Activated CD8-positive, alpha-beta T cell treated with anti-CD3 and anti-CD28 coated beads for 36 hours (primary cell): Measurements from ENCODE around the gene HSBP1L1. TPM values are rescaled to one million over a fixed set of nuclear protein-coding genes. Genes with fewer than 3 reads are reported as not detected.

Experiments
- ATAC-seq: fragments of 200-7000 bp; cut with Tn5 transposase; one replicate; pipeline ENCODE4 v1.10.0; 2021; ENCODE audit warnings: mild to moderate bottlenecking, moderate library complexity
- CTCF ChIA-PET: fragments of 350-600 bp; sonication (Branson Sonifier 250); formaldehyde crosslinking; loops from one replicate; lab custom pipeline; 2021; ENCODE audit warnings: antibody characterized with exemption; lab: Charles Lee
- POLR2A ChIA-PET: fragments of 350-600 bp; sonication (Branson Sonifier 250); formaldehyde crosslinking; loops from one replicate; lab custom pipeline; 2021; ENCODE audit warnings: antibody characterized with exemption; lab: Charles Lee
- DNase-seq: peaks from one replicate; pipeline ENCODE4 v3.0.0-alpha.2; 2020
- H3K27ac Mint-ChIP-seq: one replicate; pipeline ENCODE4 v1.8.0; 2021; ENCODE audit warnings: mild to moderate bottlenecking, mixed read lengths
- H3K27me3 Mint-ChIP-seq: one replicate; pipeline ENCODE4 v1.8.0; 2021; ENCODE audit warnings: mixed read lengths
- H3K36me3 Mint-ChIP-seq: one replicate; pipeline ENCODE4 v1.8.0; 2021; ENCODE audit warnings: low read depth, mixed read lengths
- H3K4me1 Mint-ChIP-seq: one replicate; pipeline ENCODE4 v1.8.0; 2021; ENCODE audit warnings: low read depth, mixed read lengths
- H3K4me3 Mint-ChIP-seq: one replicate; pipeline ENCODE4 v1.8.0; 2021; ENCODE audit warnings: mild to moderate bottlenecking, moderate library complexity, mixed read lengths
- H3K9me3 Mint-ChIP-seq: one replicate; pipeline ENCODE4 v1.8.0; 2021; ENCODE audit warnings: mixed read lengths
- CTCF ChIP-seq: fragments of 200-600 bp; IDR thresholded peaks from one replicate; pipeline ENCODE4 v1.8.0; 2022; ENCODE audit warnings: antibody characterized with exemption, mild to moderate bottlenecking
- intact Hi-C: fragments of 100-400 bp; cut with micrococcal nuclease; formaldehyde crosslinking; loops from one replicate; pipeline ENCODE4 v1.10.0; 2022
- total RNA-seq, 2 experiments: library from RNA; stranded (reverse); gene quantifications; one replicate each; pipeline ENCODE4 v1.2.3, GENCODE V29; 2021

The HSBP1L1 gene
- total RNA-seq, 2 experiments from 2014 or later: 5.1 TPM

GRCh38 chr18:79935098-79935480, 29.4 kb upstream of the HSBP1L1 start:
- POLR2A ChIA-PET: no interaction called here
- intact Hi-C loops: no loop called here
- TF ChIP-seq CTCF: no peak
- H3K27ac Mint-ChIP-seq: no peak overlapping the region
- DNase-seq: no peak
- no peak for ATAC-seq
- H3K4me1 Mint-ChIP-seq: no peaks in the 10 kb centered on the region
- H3K4me3 Mint-ChIP-seq: no peak overlapping the region
- peaks cover 89% of the 10 kb centered on the region for H3K36me3 Mint-ChIP-seq
- CTCF ChIA-PET: interaction anchor here (0.6 kb wide), 1 partner anchor 43 kb away, joined by 3 read pairs; no protein-coding TSS in a partner anchor
- H3K27me3 Mint-ChIP-seq: no peaks in the 10 kb centered on the region
- peaks cover 41% of the 10 kb centered on the region for H3K9me3 Mint-ChIP-seq

DNA sequence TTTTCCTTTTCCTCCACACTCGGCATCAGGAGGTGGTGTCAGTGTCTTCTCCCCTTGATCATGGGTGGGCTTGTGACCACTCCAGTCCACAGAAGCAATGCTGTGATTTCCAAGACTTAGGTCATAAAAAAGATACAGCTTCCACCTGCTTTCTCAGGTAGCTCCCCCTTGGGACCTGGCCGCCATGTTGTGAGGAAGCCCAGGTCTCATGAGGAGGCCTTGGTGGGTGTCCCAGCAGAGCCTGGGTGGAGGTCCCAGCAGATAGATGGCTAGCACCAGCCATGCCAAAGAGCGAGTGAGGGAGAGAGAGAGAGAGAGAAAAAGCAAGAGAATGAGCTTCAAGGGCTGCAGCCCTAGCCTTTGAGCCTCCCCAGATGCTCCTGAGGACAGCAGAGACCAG, 28.9 kb upstream of the HSBP1L1 start:
- CTCF ChIA-PET: interaction anchor here (0.6 kb wide), 1 partner anchor 43 kb away, joined by 3 read pairs; no protein-coding TSS in a partner anchor
- intact Hi-C loops: no loop called here
- peaks cover 40% of the 10 kb centered on the region for H3K9me3 Mint-ChIP-seq
- peaks cover 86% of the 10 kb centered on the region for H3K36me3 Mint-ChIP-seq
- H3K4me1 Mint-ChIP-seq: no peaks in the 10 kb centered on the region
- POLR2A ChIA-PET: no interaction called here
- H3K27me3 Mint-ChIP-seq: no peaks in the 10 kb centered on the region
- no peak overlapping the region for H3K27ac Mint-ChIP-seq
- DNase-seq: no peak
- no peak for TF ChIP-seq CTCF
- no peak for ATAC-seq
- no peak overlapping the region for H3K4me3 Mint-ChIP-seq

DNA sequence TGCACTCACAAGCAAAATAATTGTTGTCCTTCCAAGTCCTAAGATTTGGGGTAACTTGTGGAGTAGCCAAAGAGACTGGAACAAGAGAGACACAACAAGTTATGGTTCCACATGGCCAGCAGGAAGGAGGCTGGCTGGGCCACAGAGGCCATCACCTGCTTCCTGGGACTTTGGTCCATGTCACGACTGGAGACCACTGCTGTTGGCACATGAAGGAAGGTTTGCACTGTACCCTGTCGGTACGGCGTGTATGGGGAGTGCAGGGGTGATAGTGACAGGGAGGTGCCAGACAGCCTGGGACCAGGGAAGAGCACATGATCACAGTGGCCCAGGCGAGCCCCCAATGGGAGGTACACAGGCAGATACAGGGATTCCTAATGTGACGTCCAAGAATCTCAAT, 28.5 kb upstream of the HSBP1L1 start:
- no peak for TF ChIP-seq CTCF
- Mint-ChIP-seq H3K4me1 (no peaks in the 10 kb centered on the region), H3K9me3 (peaks cover 40% of the 10 kb centered on the region), H3K27me3 (no peaks in the 10 kb centered on the region), H3K27ac (no peak overlapping the region), H3K36me3 (peaks cover 88% of the 10 kb centered on the region), H3K4me3 (no peak overlapping the region)
- no peak for DNase-seq
- intact Hi-C loops: no loop called here
- ChIA-PET POLR2A (no interaction called here), CTCF (interaction anchor here (0.6 kb wide), 1 partner anchor 44 kb away, joined by 3 read pairs; no protein-coding TSS in a partner anchor)
- no peak for ATAC-seq

- DNase-seq (no peak), ATAC-seq (no peak)
- Mint-ChIP-seq H3K9me3 (peaks cover 33% of the 10 kb centered on the region), H3K4me3 (no peak overlapping the region), H3K27me3 (no peaks in the 10 kb centered on the region), H3K4me1 (no peaks in the 10 kb centered on the region), H3K36me3 (peaks cover 80% of the 10 kb centered on the region), H3K27ac (no peak overlapping the region)
- intact Hi-C loops: no loop called here
- TF ChIP-seq CTCF: no peak
- CTCF ChIA-PET: no interaction called here
- POLR2A ChIA-PET: no interaction called here
Observed at GRCh38 chr18:79936641-79937040, 27.8 kb upstream of the HSBP1L1 start.

DNA sequence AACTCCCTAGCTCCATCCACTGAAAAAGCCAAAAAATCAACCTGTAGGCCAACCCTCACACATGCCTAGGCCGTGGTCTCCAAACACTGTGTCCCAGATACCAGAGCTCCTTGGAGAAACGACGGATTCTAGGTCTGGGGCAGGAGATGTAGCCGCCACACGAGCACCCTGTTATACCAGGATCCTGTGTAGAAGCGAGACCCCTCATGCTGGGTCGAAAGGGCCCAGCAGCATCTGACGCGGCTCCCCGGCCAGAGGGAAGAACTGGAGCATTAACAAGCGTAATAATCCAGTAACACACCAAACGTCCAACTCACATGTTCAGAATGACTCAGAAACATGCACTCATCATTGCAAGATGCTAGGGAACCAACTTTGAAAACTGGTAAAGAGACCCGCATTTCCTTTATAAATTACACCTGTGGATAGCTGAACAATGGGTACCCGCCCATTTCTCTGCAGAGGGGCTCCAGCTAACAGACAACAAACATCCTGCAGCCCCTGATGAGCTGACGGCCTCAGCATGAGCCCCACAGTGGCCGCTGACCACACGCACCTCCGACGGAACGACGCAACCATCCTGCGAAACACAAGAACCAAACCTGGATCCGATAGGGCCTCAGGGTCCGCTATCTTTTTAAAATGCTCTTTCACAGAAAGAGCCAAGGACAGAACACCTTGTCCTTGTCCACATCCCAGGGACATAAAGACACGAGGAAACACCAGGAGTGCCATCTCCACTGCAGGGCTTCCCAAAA, 27.2 kb upstream of the HSBP1L1 start:
- Mint-ChIP-seq H3K27ac (no peak overlapping the region), H3K27me3 (no peaks in the 10 kb centered on the region), H3K4me1 (peaks cover under 1% of the 10 kb centered on the region), H3K36me3 (peaks cover 82% of the 10 kb centered on the region), H3K4me3 (no peak overlapping the region), H3K9me3 (peaks cover 29% of the 10 kb centered on the region)
- POLR2A ChIA-PET: no interaction called here
- intact Hi-C loops: no loop called here
- no peak for TF ChIP-seq CTCF
- DNase-seq (no peak), ATAC-seq (no peak)
- CTCF ChIA-PET: no interaction called here
